HG03442 (cell line): ENCODE measurements around the gene RNF32.
"Not testable (repeated sequence)": the region's sequence is repeated elsewhere in the genome, so short reads cannot be mapped to it uniquely, and the experiment has no call there.

Experiments
- ATAC-seq: cut with Tn5 transposase; IDR thresholded peaks from one replicate; pipeline ENCODE4 v1.9.1; 2021; ENCODE audit warnings: mild to moderate bottlenecking, moderate library complexity; ENCODE audit not compliant: unreplicated experiment

RNF32 gene

GRCh38 chr7:156669035-156669828 lies 28.7 kb downstream of the RNF32 start:
- ATAC-seq, result no peak

- ATAC-seq, result no peak
Observed at GRCh38 chr7:156673454-156673853, 32.9 kb downstream of the RNF32 start.

DNA sequence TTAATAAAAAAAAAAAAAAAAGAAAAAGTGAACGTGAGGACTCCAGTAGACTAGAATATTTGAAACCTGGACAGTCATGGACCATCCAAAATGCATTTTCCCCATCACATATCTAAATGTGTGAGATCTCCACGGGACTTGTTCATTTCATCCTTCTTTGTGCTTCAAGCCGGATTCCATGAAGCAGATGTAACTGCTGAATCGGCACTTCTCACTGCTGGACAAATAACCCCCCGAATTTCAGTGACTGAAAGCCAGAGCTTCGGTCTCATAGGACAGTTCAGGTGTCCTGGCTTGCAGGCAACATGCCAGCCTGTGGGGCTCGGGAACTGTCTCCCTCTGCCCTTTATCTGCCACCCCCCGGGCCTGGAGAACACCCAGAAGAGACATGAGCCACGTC lies 33.3 kb downstream of the RNF32 start:
- ATAC-seq, result no peak

- ATAC-seq, result no peak
Observed at GRCh38 chr7:156675721-156676120, 35.1 kb downstream of the RNF32 start.

DNA sequence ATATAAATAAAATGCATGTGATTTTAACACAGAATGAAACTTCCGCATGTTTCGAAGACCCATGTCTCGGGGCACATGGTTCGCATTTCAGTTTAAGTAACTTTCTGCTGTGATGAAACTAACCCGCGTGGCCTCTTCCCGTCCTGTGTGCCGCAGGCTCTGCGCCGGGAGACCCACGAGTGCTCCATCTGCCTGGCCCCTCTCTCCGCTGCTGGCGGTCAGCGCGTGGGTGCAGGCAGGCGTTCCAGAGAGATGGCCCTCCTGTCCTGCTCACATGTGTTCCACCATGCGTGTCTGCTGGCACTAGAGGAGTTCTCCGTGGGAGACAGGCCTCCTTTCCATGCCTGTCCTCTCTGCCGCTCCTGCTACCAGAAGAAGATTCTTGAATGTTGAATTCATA lies 35.7 kb downstream of the RNF32 start:
- ATAC-seq, result no peak

- no peak for ATAC-seq
Observed at GRCh38 chr7:156677374-156678054, 36.9 kb downstream of the RNF32 start.

GRCh38 chr7:156680281-156680680 lies 39.7 kb downstream of the RNF32 start:
- ATAC-seq, result no peak

- no peak for ATAC-seq
Observed at GRCh38 chr7:156682928-156683327, 42.4 kb downstream of the RNF32 start.

GRCh38 chr7:156684251-156684650 lies 43.7 kb downstream of the RNF32 start:
- ATAC-seq, result no peak

- no peak for ATAC-seq
Observed at GRCh38 chr7:156684661-156685060, 44.1 kb downstream of the RNF32 start.

DNA sequence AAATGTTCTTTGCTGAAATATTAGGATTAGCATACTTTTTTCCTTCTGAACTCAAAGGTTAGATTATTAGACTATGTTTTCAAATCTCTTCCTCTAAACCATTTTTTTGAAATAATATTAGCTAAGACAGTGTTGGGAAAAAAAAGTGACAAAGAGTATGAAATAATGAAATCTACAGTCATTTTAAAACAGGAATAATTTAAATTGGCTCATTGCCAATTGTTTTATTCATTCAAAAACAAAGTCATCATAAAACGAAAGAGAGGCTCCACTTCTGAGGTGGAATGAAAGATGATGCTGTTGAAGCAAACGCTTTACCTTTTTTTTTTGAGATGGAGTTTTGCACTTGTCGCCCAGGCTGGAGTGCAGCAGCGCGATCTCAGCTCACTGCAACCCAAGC lies 51.2 kb downstream of the RNF32 start:
- no peak for ATAC-seq

GRCh38 chr7:156692849-156693248 lies 52.3 kb downstream of the RNF32 start:
- ATAC-seq, result no peak

DNA sequence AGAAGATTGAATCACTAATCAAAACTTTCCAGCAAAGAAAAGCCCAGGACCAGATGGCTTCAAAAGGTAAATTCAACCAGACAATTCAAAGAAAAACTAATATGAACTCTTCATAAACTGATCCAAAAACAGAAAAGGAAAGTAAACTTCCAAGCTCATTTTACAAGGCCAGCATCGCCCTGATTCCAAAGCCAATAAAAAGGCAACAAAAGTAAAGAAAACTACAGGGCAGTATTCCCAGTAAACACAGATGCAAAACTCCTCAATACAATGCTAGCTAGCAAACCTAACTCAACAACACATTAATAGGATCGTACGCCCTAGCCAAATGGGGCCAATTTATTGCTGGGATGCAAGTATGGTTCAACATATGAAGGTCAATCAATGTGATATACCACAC lies 53.1 kb downstream of the RNF32 start:
- ATAC-seq, result no peak

GRCh38 chr7:156697283-156697682 lies 56.7 kb downstream of the RNF32 start:
- ATAC-seq, result not testable (repeated sequence)

DNA sequence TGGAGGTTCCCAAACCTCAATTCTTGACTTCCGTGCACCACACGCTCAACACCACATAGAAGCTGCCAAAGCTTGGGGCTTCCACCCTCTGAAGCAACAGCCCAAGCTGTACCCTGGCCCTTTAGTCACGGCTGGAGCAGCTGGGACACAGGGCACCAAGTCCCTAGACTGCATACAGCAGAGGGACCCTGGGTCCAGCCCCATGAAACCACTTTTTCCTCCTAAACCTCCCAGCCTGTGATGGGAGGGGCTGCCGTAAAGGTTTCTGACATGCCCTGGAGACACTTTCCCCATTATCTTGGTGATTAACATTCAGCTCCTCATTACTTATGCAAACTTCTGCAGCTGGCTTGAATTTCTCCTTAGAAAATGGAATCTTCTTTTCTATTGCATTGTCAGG lies 57.9 kb downstream of the RNF32 start:
- not testable (repeated sequence) for ATAC-seq

- ATAC-seq, result not testable (repeated sequence)
Observed at GRCh38 chr7:156701787-156702186, 61.2 kb downstream of the RNF32 start.

GRCh38 chr7:156702399-156702798 lies 61.8 kb downstream of the RNF32 start:
- ATAC-seq, result no peak

GRCh38 chr7:156703209-156703608 lies 62.6 kb downstream of the RNF32 start:
- ATAC-seq, result no peak

DNA sequence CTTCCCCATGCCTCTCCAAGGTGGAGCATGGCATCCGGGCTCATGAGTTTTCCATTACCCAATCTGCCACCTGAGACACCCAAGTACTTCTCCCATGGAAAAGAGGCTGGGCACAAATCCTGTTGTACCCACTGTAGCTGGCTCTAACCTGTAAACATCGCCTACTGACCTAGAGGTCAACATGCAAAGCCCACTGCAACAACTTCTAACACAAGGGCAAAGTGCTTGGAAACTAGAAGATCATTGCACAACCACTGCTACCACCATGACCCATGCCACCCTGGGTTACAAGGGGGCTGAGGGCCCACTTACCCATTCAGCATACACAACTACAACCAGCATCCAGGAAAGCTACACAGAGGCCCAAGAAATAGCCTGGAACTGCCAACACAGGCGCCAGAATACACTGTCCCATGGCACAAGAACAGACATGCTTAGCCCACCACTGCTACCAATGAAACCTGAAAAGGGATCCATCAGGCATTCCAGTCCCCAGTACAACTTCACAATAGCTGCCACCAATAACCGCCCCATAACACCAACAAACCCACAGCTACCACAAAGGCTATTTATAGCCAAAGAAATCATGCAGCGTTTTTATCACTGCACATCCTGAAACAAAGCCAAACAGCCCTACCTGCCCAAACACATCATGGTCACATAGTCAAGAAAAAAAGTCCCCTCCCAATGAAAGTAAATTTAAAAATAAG lies 63.4 kb downstream of the RNF32 start:
- peak; percentile 77 for ATAC-seq

DNA sequence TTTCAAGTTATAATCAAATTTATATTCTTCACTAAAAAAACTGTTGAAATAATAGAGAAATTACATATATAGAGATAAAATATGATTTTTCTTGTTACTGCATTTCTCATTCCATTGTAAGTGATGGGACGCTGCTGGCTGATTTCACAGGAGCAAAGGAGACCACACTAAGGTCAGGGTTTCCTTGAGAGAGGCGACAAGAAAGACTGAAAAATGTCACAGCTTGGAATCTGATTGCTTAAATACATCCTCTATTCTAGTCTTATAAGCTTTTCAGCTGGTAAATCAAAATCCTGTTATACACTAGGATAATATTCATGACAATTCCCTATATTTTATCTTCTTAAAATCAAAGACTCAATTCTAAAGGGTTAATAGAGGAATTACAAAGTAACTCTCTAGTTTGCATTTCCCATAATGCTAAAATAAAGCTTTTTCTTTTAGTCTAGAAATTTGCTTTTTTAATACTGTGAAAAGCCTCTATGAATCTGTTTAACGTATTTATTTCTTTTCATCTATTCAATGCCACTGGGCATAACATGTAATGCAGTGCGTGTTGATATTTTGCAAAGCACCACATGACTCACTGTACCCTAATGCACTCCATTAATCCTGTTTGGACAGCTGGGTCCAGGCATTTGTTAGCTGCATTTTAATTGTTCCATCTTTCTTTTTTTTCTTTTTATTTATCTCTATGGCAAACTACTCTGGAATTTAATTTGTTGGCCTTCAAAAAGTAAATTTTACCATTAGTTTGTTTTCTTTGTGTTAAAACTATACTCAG lies 81.7 kb downstream of the RNF32 start:
- no peak for ATAC-seq

DNA sequence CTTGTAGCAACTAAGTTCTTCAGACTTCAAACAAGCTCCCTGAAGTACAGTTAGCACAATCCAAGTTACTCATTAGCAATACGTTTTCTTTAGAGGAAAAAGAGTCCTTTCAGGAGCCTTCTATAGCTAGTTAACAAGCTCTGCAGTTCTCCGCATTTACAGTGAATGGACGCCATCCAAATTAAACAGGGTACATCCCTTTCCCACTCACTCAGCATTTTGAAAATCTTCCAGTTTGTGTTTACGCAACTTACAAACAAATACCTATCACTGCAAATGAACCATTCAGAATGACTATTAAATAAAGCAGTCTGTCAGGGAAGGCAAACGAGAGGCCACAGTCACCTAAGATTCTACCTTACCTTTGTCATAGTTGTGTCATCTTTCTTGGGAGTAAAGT lies 84.5 kb downstream of the RNF32 start:
- no peak for ATAC-seq
